AML-193 (cell line): Measurements from ENCODE around the gene PPIF.

Experiments
- DNase-seq, 2 experiments: peaks; one replicate each; lab custom pipeline; 2025; lab: John Stamatoyannopoulos, UW

PPIF gene

DNA sequence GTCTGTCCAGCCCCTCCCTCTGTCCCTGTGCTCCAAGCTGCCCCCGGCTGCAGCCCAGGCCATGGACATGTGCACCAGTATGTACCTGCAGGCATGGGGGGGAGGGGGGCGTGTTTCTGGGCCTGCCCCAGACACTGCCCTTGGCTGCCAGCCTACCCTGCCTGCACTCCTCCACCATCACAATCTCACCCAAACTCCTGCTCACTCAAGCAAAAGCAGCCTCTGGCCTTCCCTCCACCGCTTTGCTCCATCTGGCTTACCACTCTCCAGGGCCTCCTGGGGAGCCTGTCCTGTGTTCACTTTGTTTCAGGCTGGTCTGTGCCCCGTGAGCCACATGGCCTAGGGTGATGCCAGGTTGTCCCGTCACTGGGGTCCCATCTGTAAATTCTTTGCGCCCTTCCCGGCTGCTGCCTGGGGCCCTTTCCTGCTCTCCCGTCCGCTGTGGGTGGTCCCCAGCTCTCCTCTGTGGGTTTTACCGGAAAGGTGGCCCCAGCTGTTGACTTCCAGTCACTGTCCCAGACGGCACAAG lies 33.3 kb upstream of the PPIF start:
- DNase-seq: no peak

DNA sequence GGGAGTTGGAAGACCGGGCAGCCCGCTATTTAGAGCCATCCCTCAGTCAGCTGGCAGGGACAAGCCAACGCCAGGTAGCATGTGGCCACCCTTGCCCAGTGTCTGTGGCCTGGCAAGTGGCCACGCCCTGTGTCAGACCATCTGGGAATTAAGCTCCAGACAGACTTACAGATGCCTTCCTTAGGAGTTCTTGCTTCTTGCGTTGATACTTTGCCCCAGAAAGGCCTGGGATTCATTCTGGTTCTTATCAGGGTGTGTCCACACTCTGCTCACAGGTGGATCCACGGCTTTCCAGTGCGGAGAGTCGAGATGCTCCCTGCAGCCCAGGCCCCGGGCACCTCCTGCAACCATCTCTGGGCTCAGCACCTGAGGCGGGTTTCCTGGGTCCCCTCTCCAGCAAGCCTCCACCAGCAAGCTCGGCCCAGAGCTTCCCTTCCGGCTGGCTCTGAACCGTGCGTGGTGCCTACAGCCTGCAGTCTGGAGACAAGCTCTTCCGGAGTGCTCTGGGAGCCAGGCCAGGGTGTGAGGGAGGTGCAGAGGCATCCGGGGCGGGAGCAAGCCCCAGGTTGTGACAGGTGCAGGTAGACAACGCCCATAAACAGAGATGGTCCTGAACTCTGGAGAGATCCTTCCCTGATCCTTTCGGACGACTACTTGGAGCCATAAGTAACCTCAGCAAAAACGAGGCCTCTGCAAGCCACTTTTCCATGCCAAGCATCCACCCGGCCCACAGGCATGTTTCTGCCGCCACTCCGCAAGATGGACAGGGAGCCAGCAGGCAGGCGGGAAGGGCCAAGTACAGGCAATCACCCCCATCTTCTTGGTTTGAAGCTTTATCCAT lies 32.3 kb upstream of the PPIF start:
- no peak for DNase-seq

DNA sequence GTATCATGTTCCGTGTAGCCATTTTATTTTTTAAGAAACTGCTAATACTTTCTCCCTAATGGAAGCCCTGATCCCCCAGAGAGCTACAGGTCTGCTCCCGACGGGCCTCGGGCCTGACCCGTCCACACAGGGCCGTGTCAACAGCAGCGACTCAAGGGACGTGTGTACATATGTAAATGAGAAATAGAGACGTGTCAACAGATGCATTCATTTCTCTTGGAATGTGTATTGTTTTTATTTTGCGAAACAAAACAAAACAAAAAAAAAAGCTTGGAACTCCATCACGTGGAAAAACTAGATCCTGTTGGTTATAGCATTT lies 31.7 kb upstream of the PPIF start:
- DNase-seq: no peak

DNA sequence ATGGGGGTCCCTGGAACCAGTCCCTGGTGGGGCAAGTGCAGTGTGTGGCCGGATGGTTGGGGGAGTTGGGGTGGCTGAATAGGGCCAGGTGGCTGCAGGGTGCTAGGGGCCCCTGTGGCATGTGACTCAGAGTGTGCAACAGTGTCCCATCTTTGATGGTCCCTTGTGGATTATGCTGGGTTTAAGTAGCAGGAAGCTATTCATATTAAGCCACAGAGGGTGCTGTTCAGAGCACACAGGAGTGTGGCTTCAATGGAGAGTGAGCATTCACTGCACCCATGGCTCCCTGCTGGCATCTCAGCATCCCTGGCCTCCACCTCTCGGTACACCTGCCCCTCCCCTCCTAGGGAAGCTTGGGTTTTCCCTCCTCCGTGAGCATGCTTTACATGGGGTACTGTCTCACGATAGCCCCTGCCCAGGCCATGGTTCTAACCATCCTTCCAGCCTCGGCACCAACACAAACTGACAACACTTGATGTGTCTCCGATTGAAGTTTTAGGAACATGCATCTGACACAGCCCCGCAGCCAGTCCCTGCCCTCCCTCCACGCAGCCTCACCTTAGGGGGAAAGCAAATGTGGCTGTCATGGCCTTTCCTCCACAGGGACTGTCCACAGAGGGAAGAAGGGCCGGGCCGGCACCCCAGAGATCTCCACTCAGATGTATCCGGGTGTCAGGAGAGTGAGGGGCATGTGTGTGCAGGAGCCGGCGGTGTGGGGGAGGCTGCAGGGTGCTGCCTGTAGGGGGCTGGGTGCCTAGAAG lies 30.4 kb upstream of the PPIF start:
- DNase-seq: peak in 1 of 2 experiments; percentile 17

DNA sequence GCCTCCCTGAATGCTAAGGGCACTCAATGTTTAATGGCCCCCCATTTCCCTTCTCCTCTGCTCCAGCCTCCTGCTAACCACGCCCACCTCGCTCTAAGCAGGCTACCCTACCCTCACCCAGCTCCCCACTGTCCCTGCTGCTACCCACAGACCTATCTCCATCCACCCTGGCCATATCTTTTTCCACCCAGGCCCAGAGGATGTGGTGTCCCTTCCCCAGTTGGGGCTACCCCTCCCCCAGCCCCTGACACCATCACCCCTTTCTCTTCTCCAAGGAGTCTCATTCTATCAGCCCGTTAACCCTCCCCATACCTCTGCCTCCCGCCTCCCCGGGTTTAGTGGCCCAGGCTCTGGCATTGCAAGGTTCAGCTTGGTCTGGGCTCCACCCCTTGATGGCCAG lies 28.9 kb upstream of the PPIF start:
- no peak for DNase-seq

DNA sequence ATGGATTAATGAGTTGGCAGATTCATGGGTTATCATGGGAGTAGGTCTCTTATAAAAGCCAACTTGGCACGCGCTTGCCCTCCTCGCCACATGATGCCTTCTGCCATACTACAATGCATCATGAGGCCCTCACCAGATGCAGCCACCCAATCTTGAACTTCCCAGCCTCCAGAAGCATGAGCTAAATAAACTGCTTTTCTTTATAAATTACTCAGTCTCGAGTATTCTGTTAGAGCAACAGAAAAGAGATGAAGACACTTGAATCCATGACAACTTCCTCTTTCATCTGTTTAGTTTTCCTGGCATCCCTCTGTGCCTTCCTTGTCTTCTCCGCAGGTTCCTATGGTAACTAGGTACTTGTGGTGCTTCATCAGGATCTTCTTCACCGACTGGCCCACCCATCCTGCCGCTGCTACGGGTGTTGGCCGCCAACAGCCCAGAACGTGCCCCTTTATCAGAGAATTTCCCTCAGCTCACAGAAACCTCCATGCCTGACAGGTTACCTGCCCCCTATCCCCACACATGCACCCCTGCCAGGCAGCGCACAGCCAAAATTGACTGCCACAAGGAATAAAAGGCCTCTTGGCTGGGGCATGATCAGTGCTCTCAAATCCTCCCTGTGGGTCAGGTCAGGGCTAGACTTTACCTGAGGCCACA lies 28.0 kb upstream of the PPIF start:
- DNase-seq: no peak

DNA sequence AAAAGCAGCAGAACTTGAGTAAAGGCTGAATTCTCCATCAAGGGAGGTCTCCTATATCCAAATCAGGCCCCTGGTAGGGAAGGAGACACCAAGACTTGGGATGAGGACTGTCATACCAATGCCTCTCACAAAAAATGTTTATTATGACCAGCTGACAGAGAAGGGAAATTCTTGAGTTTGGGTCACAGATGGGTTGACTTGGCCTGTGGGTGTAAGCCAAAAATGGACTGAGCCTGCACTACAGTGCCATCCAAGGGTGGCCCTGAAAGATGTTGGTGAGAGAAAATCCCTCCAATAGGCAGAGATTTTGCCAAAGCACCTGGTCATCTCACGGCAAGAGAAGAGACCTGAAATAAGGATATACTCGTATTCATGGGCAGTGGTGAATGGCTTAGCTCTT lies 27.0 kb upstream of the PPIF start:
- no peak for DNase-seq

DNA sequence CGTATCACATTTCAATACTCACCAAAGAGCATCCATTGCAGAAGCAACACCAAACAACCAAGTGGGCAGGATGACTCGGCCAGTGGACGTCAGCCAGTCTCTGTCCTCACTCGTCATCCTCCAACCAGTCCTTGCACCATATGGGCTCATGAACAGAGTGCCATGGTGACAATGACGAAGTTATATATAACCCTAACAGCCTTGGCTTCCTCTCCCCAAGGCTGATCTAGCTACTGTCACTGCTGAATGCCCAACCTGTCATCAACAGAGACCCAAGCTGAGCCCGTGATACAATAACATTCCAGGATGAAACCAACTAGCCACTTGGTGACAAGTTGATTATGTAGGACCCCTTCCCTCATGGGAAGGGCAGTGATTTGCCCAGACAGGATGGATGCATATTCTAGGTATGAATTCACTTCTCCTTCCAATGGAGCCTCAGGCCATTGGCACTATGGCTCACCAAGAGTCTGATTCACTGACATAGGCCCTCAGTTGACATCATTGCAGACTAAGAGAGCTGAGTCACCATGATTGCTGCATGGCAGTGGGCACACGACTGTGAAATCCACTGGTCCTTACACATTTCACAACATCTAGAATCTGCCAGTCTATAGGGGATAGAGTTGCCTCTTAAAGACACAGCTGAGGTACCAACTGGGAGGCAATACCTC lies 26.3 kb upstream of the PPIF start:
- peak; percentile 96 to 98 for DNase-seq

DNA sequence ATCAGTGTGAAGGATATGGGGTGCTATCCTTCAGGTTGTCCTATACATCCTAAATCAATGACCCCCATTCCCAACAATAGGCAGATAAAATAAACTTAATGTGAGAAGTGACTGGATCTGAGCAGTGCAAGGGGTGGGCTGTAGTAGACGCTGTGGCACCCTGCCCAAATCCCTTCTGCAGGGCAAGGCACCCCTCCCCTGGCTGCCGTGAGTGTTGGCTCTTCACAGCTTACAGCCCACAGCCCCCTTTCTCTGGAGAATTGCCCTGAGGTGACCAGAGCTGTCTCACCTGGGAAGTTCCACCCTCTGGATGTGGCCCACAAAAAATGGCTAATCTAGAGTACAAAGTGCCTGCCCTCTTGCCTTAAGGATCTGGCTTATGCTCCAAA lies 25.8 kb upstream of the PPIF start:
- no peak for DNase-seq

DNA sequence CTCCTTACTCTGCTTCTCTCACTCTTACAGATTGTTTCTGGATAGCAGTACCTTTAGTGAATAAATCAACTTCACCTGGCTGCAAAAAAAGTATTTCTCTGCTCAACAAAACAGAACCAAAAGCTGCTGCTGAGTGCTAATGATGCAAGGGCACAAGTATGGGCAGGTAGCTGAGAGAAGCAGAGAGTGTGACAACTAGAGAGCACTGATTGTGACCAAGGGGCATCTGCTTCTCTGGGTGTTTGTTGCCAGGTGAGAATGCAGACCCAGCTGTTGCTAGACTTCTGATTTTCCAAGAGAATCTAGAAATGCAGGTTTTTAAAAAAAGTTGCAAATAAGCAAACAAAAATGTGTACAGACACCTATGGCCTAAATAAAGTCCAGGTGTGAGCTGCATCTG lies 25.3 kb upstream of the PPIF start:
- no peak for DNase-seq

DNA sequence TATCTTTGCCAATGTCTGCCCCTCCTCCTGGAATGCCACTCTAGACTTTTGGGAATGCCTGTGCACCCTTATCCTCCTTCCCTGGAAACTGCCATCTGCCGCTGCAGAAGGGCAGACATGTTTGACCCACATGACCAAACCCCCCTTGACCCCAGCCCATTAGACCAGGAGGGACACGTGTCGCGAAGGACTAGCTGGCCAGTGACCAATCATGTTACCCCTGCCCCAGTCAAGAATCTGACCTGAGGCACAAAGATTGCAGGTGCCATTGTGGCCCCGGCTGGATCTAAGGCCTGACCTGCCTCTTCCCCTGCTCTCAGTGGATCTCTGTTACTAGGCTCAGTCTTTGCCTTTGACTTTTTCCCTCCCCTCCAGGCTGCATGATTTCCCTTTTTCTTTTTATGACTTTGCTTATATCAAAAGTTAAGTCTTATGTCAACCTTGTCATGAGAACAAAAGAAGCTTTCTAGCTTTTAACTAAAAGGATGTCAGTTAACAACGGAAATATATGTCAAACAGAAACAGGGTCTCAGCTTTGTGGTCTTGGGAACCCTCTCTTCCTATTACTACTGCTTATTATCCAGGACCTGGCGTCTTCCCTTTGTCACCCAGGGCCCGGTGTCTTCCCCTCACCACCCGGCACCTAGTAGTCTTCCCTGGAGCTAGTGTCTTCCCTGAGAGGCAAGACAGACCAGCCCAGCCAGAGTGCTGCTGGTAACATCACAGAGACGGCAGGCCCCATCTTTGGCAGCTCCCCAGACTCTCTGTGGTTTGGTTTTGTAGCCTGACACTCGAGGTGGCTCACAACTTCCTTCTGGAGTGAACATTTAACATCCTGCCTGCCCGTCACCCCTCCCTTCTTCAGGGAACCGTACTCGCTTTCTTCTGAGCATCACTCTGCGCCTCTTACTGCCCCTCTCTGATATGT lies 24.4 kb upstream of the PPIF start:
- peak; percentile 88 to 91 for DNase-seq

DNA sequence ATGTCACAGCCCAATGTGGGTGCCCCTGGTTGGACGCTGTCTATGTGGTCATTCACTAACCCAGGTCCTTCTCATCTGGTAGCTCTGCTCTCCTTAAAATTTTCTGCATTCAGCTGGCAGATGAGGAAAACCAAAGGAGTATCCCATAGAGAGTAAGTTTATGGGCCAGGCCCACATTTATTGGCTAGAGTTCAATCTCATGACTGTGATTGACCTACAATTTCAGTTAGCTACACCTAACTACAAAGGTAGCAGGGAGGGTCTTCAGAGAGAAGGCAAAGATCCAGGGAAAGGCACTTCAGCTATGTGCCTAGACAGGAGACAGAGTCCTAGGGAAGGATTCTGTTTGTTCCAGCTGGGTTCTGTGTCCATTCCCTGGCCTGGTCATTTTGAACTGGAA lies 23.7 kb upstream of the PPIF start:
- no peak for DNase-seq

DNA sequence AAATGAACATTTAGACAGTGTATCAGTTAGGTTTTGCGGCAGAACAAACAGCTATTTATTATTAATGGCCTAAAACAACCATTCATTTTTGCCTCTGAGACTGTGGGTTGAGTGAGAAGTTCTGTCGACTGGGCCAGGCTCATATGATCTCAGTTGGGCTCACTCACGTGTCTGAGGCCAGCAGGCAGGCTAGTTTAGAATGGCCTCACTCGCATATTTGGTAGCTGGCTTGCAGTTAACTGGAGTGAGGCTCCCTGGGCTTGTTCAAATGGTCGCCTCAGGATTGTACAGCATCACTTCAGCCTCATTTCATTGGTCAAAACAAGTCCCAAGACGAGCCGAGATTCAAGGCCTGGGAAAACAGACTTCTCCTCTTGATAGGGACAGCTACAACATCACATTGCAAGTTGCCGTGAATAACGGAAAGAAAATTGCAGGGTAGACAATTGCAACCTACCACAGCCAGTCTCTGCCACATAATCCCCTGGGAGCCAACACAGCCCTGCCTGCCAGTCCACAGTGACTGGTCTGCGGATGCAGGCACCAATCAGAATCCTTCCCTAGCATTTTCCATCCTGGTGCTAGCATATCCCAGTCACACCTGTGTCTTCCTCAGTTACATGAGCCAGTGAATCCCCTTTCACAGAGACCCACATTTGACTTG lies 23.1 kb upstream of the PPIF start:
- no peak for DNase-seq

DNA sequence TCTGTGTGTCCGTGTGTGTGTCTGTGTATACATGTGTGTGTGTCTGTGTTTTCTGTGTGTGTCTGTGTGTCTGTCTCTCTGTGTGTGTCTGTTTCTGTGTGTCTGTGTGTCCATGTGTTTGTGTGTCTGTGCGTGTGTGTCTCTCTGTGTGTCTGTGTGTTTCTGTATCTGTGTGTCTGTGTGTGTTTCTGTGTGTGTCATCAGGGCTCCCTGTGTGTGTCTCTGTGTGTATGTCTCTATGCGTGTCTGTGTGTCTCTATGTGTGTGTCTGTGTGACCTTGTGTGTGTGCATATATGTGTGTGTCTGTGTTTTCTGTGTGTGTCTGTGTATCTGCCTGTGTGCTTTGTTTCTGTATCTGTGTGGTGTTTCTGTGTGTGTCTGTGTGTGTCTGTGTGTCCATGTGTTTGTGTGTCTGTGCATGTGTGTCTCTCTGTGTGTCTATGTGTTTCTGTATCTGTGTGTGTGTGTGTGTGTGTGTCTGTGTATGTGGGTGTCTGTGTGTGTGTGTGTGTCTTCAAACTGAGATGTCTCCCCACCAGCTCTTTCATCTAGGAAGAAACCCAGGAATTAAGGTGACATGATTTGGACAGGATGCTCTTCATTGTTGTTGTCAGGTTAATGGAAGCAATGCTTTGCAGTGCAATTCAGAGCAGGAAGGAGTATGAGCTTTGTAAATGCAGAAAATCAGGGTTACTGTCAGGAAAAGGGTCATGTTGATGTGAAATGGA lies 20.7 kb upstream of the PPIF start:
- DNase-seq: no peak

DNA sequence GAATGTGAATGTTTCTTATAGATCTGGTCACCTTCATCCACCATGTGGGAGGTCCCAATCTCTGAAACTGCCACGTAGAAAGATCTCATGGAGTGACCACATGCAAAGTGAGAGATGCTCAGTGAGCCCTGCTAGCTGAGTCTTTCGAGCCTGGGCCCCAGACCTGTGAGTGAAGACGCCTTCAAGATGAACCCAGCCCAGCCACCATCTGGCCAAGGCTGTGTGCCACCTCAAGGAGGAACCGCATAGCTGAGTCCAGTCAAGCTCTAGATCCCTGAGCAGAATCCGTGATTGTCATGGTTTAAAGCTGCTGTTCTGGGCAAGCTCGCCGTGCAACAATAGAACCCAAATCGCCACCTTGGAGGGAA lies 20.2 kb upstream of the PPIF start:
- DNase-seq: no peak

DNA sequence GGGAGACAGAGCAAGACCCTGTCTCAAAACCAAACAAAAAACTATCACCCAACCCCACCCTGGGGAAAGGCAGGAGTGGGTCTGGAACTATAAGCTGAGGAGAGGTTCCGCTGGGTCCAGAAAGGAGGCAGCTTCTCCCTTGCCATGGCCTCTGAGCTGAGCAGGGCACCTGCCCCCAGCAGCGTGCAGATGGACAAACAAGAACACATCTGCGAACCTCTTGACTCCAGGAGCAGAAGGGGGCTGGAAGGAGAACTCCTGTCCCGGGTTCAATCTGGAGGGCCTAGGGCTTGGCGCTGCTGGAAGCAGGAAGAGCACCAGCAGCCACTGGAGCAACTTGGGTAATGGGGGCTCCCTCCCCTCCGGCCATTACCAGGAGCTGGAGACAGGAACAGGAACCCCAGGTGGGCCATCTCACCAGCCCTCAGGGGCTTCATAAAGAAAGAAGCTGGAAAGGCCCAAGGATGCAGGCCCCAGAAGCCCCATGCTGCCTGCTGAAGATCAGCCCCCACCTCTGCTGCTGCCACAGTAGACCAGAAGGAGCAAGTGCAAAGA lies 19.0 kb upstream of the PPIF start:
- DNase-seq: no peak

DNA sequence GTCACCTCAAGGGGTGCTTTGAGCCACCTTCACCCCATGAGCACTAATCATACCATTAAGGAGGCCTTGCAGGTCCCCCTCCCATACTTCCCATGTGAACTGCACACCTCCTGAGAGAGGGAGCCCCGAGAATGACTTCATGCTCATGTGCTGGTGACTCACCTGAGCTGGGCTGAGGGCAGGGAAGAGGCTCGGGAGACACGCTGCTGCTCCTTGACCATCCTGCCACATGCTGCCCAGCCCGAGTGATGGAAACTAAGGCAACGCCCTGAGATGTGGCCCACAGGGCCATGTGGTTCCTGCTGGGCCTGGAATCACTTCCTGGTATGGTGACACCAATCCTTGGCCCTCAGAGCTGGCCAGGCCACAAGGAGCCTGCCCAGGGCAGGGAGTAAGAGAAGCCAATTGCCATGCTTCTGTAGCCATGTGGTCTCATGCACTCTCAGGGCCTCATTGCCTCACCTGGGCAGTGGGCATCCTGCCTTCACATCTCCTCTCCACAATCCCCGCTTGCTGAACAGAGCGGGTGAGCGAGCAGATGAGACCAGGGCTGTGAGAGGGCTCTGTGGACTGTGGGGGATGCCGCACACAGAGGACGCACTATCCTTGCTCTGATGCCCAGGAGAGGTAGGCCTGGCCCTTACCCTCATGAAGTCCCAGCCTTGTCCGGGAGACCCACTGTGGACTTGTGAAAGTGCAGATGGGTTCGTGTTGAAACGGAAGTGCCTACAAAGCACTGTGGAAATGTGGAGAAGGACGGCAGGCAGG lies 18.3 kb upstream of the PPIF start:
- DNase-seq: no peak

DNA sequence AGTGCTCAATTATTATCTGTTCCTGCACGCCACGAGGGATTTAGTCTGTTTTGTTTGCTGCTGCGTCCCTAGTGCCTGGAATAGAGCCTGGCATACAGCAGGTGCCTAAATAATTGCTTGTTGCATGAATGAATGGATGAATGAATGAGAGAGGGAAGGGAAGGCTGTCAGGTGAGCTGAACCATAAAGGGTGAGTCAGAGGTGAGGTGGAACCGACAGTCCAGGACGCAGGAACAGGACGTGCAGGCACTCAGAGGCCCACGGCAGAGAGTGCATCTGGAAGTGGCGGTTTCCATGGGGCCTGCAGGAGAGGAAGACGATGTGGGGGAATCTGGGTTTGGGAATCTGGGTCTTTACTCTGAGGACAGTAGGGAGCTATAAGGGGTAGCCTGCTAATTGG lies 17.7 kb upstream of the PPIF start:
- no peak for DNase-seq

DNA sequence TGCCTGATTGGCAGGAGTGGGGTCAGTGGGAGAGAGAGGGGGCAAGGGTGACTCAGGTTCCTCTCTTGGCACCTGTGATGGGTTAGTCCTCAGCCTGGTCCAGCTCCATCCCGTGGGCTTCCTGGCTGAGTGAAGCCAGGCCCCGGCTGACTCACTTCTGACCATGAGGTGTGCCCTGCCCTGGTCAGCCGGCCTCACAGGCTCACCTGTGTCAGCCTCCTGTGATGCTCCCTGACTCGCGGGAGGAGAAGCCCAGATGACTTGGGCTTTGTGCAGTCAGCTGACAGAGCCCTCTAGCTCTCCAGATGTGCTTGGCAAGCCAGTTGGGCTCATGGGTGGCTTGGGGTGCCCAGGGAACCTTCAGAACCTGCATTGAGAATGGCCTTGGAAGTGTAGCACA lies 16.0 kb upstream of the PPIF start:
- no peak for DNase-seq
